Osteoblast (primary cell): ENCODE results near the gene FAM161B. TPM values are rescaled to one million over a fixed set of nuclear protein-coding genes. Genes with fewer than 3 reads are reported as not detected.
"Not testable (repeated sequence)": the region's sequence is repeated elsewhere in the genome, so short reads cannot be mapped to it uniquely, and the experiment has no call there.

ENCODE experiments used
- DNase-seq: peaks from one replicate; pipeline ENCODE4 v3.0.0; 2011; ENCODE audit warnings: low spot score, mixed read lengths; ENCODE audit not compliant: insufficient read length; ENCODE audit errors: missing footprints
- H2AFZ ChIP-seq: 2 replicates; pipeline ENCODE4 v1.6.0; 2011; ENCODE audit warnings: mild to moderate bottlenecking, low read length
- H3K27ac ChIP-seq: 2 replicates; pipeline ENCODE4 v1.5.1; 2011; ENCODE audit warnings: mild to moderate bottlenecking, low read depth, low read length, moderate library complexity
- H3K27me3 ChIP-seq: 2 replicates; pipeline ENCODE4 v1.6.0; 2012; ENCODE audit warnings: mild to moderate bottlenecking, control low read depth, inconsistent platforms, low read length, moderate library complexity; ENCODE audit not compliant: insufficient read depth
- H3K36me3 ChIP-seq: 2 replicates; pipeline ENCODE4 v1.5.1; 2011; ENCODE audit warnings: mild to moderate bottlenecking, low read length, control low read depth, moderate library complexity; ENCODE audit not compliant: insufficient read depth
- H3K4me1 ChIP-seq: 2 replicates; pipeline ENCODE4 v1.5.1; 2011; ENCODE audit warnings: mild to moderate bottlenecking, low read length, control low read depth, moderate library complexity; ENCODE audit not compliant: insufficient read depth
- H3K4me2 ChIP-seq: 2 replicates; pipeline ENCODE4 v1.6.0; 2011; ENCODE audit warnings: mild to moderate bottlenecking, low read length; ENCODE audit not compliant: insufficient read depth
- H3K4me3 ChIP-seq: fragments of 200-600 bp; sonication (generic); 3 replicates; pipeline ENCODE4 v1.5.1; 2012; ENCODE audit warnings: mild to moderate bottlenecking, low read length, inconsistent platforms; ENCODE audit not compliant: insufficient read depth
- H3K79me2 ChIP-seq: 2 replicates; pipeline ENCODE4 v1.6.0; 2012; ENCODE audit warnings: mild to moderate bottlenecking, low read length, control low read depth, inconsistent platforms; ENCODE audit not compliant: insufficient read depth
- H3K9me3 ChIP-seq: 2 replicates; pipeline ENCODE4 v1.5.1; 2011; ENCODE audit warnings: low read depth, low read length, control low read depth
- H4K20me1 ChIP-seq: 2 replicates; pipeline ENCODE4 v1.6.0; 2012; ENCODE audit warnings: mild to moderate bottlenecking, low read length, control low read depth; ENCODE audit not compliant: insufficient read depth
- CTCF ChIP-seq: IDR thresholded peaks from 2 replicates; pipeline ENCODE4 v1.5.1; 2011; ENCODE audit warnings: mild to moderate bottlenecking, low read depth, low read length, moderate library complexity; ENCODE audit errors: extremely low read depth
- total RNA-seq: library from RNA; depleted of rRNA; stranded (reverse); fragments of >200 nt; gene quantifications from 2 replicates; pipeline ENCODE4 v1.2.3, GENCODE V29; 2012

Gene FAM161B
- total RNA-seq, 1 donor, result 5.1 TPM

GRCh38 chr14:73991092-73991491, 41.2 kb upstream of the FAM161B start:
- Histone ChIP-seq H3K36me3 (peaks cover 16% of the 10 kb centered on the region), H3K27me3 (no peaks in the 10 kb centered on the region), H3K9me3 (no peaks in the 10 kb centered on the region), H3K27ac (no peak overlapping the region), H4K20me1 (no peaks in the 10 kb centered on the region), H2AFZ (no peak overlapping the region), H3K79me2 (no peaks in the 10 kb centered on the region), H3K4me2 (no peak overlapping the region), H3K4me1 (no peaks in the 10 kb centered on the region), H3K4me3 (no peak overlapping the region)
- no peak for DNase-seq
- TF ChIP-seq CTCF, result no peak

- H3K9me3 ChIP-seq, H3K4me1 ChIP-seq, H3K27me3 ChIP-seq, H3K4me2 ChIP-seq, DNase-seq, H3K27ac ChIP-seq, H3K79me2 ChIP-seq, H2AFZ ChIP-seq, H4K20me1 ChIP-seq, H3K4me3 ChIP-seq: not testable (repeated sequence)
- peaks cover 17% of the 10 kb centered on the region for H3K36me3 ChIP-seq
These were observed 38.8 kb upstream of the FAM161B start for GRCh38 chr14:73988656-73989055.

- Histone ChIP-seq H3K4me2 (no peak overlapping the region), H3K27ac (no peak overlapping the region), H3K9me3 (no peaks in the 10 kb centered on the region), H3K4me1 (no peaks in the 10 kb centered on the region), H3K36me3 (peaks cover 17% of the 10 kb centered on the region), H3K27me3 (no peaks in the 10 kb centered on the region), H2AFZ (no peak overlapping the region), H3K79me2 (no peaks in the 10 kb centered on the region), H3K4me3 (no peak overlapping the region), H4K20me1 (no peaks in the 10 kb centered on the region)
- TF ChIP-seq CTCF, result no peak
- no peak for DNase-seq
These were observed 38.2 kb upstream of the FAM161B start for GRCh38 chr14:73988065-73988464.

- no peak overlapping the region for H2AFZ ChIP-seq
- H3K27ac ChIP-seq, result no peak overlapping the region
These were observed 28.0 kb upstream of the FAM161B start for GRCh38 chr14:73977896-73978295.

More at GRCh38 chr14:73977896-73978295, 28.0 kb upstream of the FAM161B start:
- Histone ChIP-seq H3K36me3 (peaks cover 15% of the 10 kb centered on the region), H3K4me1 (peaks cover 6% of the 10 kb centered on the region), H3K27me3 (no peaks in the 10 kb centered on the region), H3K4me3 (no peak overlapping the region), H3K9me3 (no peaks in the 10 kb centered on the region), H4K20me1 (no peaks in the 10 kb centered on the region), H3K4me2 (no peak overlapping the region), H3K79me2 (no peaks in the 10 kb centered on the region)
- no peak for DNase-seq
- TF ChIP-seq CTCF, result no peak
